Measurements from ENCODE around the gene ZNF224.

- TF ChIP-seq EP300 (IDR thresholded peaks at IDR 0.05; ENCODE audit: borderline replicate concordance in 1 of 2, control insufficient read depth in 1 of 2, low read depth in 2 of 2, low read length in 2 of 2), result no peak
- TF ChIP-seq SPI1 (IDR thresholded peaks at IDR 0.05; ENCODE audit: borderline replicate concordance, insufficient read depth, low read depth, low read length), result no peak
- TF ChIP-seq EZH2 (IDR thresholded peaks at IDR 0.05; ENCODE audit: borderline replicate concordance, control insufficient read depth, low read depth, low read length), result no peak
- TF ChIP-seq GABPA (IDR thresholded peaks at IDR 0.05; ENCODE audit: low read depth), result no peak
- TF ChIP-seq, protein P1, sequence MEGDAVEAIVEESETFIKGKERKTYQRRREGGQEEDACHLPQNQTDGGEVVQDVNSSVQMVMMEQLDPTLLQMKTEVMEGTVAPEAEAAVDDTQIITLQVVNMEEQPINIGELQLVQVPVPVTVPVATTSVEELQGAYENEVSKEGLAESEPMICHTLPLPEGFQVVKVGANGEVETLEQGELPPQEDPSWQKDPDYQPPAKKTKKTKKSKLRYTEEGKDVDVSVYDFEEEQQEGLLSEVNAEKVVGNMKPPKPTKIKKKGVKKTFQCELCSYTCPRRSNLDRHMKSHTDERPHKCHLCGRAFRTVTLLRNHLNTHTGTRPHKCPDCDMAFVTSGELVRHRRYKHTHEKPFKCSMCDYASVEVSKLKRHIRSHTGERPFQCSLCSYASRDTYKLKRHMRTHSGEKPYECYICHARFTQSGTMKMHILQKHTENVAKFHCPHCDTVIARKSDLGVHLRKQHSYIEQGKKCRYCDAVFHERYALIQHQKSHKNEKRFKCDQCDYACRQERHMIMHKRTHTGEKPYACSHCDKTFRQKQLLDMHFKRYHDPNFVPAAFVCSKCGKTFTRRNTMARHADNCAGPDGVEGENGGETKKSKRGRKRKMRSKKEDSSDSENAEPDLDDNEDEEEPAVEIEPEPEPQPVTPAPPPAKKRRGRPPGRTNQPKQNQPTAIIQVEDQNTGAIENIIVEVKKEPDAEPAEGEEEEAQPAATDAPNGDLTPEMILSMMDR (IDR thresholded peaks at IDR 0.05 in 2 of 3, conservative IDR thresholded peaks at IDR 0.05 in 1 of 3; ENCODE audit: control insufficient read depth in 2 of 3, extremely low read depth in 1 of 3, insufficient read depth in 1 of 3, low read depth in 3 of 3, low read length in 3 of 3), result no peak
- no peak for TF ChIP-seq NBN (IDR thresholded peaks at IDR 0.05)
- no peak for TF ChIP-seq FOXK2 (IDR thresholded peaks at IDR 0.05)
- TF ChIP-seq REST (IDR thresholded peaks at IDR 0.05; ENCODE audit: low read depth, low read length), result no peak
Observed at GRCh38 chr19:44109458-44109857, 15.3 kb downstream of the ZNF224 start.
